Measurements from ENCODE around the gene RGS14.
"Not testable (repeated sequence)": the region's sequence is repeated elsewhere in the genome, so short reads cannot be mapped to it uniquely, and the experiment has no call there.

Gene RGS14

DNA sequence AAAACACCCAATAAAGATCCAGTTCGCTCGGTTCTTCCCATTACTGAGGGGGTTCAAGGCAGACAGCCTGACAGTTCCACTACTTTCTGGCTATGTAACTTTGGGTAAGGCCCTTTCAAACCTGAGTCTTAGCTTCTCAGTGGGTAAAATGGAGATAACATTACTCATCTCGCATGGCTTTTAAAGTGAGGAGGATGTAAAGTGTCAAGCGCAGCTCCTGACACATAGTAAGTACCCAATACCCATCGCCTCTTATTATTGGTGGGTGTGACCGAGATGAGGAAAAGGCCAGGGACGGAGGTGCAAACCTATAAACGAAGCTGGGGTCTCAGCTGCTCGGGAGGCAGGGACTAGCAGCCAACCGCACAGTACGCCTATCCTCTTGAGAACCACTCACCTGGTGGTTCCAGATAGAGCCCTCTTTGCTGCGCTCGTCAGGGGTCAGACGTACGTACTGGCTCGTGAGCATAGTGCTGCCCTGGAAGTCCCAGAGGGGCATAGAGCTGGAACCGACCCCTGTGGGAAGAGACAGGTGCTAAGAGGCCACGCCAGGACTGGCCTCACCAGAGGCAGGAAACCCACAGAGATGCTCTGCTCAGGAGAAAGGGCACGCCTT, 6.8 kb upstream of the RGS14 start:
- DNase-seq, result no peak

- peak; percentile 85 to 88 for DNase-seq
Observed at GRCh38 chr5:177351392-177352329, 6.1 kb upstream of the RGS14 start, which contains the start of gene LMAN2. Gene LMAN2, minus strand, starts transcription at chr5:177351668. Its CDS starts 21 bp downstream, at chr5:177351647.

DNA sequence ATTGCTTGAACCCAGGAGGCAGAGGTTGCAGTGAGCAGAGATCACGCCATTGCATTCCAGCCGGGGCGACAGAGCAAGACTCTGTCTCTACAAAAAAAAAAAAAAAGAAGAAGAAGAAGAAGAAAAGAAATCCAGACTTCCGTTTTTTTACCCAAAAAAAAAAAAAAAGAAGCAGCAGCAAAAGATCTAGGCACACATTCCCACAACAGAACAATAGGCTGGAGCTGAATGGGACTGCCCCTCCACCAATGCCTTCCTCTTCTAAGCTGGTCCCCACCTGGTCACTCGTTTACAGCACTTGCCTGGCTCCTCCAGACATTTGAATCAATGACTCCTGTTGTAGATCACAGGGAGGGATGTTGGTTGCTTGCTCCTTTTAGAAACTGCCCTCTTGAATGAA, 4.6 kb upstream of the RGS14 start:
- DNase-seq, result no peak

DNA sequence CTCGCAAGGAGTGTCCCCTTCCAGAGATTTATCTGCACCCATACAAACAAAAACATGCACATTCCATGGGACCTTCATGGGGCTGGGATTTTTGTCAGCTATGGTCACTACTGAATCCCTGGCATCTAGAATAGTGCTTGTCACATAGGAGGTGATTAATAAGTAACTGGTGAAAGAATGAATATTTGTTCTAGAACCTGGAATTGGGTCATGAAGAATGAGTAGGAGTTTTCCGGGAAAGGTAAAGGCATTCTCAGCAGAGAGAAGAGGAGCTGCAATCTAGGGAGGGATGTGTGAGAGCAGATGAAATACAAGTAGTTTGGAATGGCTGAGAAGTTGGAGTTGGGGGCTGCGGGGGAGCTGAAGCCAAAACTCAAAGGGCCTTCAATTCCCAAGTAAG, 3.5 kb upstream of the RGS14 start:
- DNase-seq, result no peak

GRCh38 chr5:177354711-177355110, 3.0 kb upstream of the RGS14 start:
- no peak for DNase-seq

DNA sequence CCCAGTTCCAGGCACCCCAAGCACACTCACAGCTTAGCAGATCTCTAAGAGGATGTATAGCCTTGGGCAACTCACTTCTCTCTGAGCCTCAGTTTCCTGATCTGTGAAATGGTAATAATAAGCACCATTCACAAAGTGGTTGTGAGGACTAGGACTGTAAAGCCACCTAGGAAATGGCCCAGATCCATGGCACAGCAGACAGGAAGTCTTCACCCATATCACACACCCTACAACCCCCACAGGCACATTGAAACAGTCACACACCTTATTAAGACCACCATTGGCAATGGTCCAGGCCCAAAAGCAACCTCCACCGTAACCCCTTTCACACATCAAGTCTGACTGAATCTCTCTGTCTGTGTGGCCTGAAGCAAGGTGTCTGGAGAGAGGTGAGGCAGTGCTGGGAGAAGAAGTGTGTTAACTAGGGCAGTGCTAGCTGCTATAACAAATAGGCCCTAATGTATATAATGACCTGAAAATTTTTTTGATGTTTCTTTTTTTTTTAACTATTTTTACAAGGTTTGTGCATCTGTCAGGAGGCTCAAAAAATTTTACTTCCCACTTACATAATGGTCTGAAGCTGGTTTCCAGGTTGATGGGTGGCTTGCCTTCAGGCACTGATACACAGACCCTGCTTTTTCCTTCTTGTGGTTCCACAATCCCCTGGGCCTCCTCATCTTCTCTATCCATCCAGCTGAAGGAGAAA, 2.4 kb upstream of the RGS14 start:
- DNase-seq, result no peak

DNA sequence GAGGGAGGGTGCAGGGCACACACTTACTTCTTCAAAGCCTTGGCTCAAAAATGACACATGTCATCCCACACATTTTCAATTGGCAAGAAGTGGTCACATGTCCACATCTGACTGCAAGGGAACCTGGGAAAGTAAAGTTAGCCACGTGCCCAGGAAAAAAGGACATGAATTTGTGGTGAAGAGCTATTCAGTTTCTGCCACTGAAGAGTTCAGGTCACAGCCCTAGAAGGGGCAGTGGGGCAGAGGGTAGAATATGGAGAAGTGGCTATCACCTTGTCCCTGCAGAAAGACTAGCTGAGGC, 1.9 kb upstream of the RGS14 start:
- no peak for DNase-seq

- DNase-seq, result no peak
Observed at GRCh38 chr5:177356746-177357145, 978 bp upstream of the RGS14 start.

DNA sequence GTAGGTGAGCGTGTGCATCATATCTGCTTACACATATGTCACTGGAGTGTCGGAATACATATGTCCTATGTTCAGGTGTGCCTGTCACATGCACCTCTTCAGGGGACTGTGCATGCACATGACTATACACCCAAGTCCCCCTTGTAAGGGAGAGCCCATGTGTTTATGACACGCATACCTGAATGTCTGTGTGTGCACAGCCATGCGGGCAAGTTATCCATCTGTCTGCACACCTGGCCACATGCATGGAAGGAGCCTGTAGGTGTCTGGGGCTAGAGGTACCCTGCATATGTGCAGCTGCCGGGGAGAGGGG, 622 bp upstream of the RGS14 start:
- DNase-seq, result no peak

- DNase-seq, result no peak
Observed at GRCh38 chr5:177358370-177358819, 671 bp downstream of the RGS14 start.

DNA sequence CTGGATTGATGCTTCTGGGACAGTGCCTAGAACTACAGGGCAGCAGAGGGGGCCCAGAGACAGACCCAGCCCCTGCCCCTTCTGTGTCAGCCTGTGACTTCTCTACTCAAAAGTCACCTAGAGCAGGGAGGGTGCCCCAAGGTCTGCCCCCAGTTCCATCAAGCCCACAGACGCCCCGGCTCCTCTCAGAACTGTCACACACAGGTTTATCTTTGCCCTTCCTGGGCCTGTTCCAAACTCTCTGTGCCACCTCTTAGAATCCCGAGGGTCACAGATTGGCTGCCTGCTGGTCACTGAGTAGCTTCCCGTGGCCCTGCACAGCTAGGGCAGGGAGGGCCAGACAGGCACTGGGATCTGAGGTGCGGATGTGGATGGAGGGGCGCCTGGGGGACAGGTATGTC, 1.7 kb downstream of the RGS14 start:
- DNase-seq, result no peak

- DNase-seq, result no peak
Observed at GRCh38 chr5:177359860-177360259, 2.1 kb downstream of the RGS14 start.

GRCh38 chr5:177360740-177361139, 3.0 kb downstream of the RGS14 start:
- DNase-seq, result not testable (repeated sequence)

GRCh38 chr5:177361418-177362291, 3.9 kb downstream of the RGS14 start:
- no peak for DNase-seq

DNA sequence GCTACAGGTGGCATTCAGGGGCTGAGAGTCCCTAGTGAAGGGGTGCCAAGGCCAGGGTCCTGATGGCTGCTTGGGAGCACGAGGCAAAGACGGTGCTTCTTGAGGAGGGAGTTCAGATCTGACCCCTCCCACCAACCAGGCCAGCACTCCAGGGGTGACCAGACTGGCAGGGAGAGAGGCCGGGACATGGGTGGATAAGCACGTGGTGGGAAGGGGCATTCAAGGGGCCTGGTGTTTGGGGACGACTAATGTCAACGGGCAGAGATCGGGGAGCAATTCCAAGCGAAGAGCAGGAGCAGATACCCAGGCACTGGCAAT, 4.5 kb downstream of the RGS14 start:
- DNase-seq, result no peak

DNA sequence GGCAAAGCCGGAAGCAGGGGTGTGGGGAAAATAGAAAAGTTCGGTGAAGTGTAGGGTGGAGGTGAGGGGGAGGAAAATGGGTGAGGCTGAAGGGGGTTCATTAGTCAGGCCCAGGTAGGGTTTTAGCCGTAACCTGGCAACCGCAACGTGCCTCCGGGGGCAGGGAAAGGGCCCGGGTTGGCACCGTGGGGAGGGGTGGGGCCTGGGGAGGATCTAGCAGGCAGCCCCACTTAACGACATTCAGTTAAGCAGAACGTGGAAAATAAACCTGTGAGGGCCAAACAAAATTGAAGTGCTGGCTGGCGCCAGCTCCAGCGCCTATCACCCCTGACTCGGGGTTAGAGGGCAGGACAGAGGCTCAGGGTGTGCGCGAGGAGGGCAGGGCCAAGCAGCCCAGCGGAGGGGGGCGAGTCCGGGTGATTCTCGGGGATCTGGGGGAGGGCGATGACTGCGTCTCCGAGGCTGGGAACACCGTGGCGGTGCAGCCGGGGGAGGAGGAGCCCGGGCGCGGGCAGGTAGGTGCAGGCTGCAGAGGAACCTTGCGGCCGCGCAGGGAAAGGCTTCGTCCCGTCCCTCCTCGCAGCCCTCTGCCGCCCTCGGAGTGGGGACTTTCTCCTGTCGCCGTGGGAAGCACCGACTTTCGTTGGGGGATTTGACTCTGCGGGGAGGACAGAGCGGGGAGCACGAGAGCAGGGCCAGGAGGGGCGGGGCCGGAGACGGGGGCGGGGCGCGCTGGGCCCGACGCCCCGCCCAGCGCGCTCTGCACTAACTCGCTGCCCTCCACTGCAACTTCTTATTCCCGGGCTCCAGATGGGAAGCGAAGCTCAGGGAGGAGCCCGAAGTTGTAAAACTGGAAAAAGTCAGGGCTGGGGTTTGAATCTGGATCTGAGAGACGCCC, 5.1 kb downstream of the RGS14 start:
- DNase-seq, result peak; percentile 57 to 64

DNA sequence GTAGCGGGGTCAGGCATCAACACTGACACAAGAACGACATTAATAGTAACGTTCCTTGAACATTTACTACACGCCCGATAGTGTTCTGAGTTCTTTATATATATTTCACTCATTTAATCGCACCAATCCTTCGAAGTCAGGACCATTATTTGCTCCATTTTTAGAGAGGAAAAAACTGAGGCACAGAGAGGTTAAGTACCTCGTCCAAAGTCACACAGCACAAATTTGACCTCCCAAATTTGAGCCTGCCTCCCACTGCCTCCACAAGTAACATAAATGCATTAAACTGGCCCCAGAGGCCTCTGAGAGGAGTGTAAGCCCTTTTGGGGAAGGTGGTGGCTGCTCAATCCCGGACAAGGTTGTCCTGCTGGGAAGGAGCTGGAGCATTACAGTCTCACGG, 5.8 kb downstream of the RGS14 start:
- DNase-seq, result no peak

DNA sequence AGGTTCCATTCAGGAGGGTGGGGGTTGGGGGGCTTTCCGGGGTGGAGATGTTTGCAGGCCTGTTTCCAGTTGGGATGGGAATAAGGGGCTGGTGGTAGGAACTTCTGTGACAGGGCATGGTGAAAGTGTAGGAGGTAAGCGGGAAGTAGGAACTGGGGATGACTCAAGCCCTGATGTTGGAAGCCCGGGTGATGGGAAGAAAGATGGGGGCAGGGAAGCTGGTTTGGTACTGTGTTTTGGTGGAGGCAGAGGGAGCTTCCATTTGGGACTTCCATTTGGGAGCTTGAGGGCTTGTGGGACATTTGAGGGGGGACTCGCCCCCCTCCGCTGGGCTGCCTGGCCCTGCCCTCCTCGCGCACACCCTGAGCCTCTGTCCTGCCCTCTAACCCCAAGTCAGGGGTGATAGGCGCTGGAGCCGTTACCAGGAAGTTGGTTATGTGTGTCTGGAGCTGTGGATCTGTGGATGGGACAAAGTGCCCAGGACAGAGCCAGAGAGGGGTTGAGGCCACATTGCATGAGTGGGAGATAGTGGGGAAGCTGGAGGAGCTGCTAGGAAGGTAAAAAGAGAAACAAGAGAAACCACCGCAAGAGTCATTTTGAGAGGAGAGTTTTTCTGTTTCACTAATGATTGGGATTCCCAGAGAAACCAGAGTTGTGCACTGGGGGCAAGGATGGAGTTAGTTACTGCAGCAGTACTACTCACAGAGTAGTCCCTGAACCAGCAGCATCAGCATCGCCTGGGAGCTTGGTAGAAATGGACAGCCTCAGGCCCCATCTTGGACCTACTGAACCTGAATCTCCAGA, 6.6 kb downstream of the RGS14 start:
- DNase-seq, result no peak

GRCh38 chr5:177365845-177366527, 8.3 kb downstream of the RGS14 start:
- DNase-seq, result no peak

DNA sequence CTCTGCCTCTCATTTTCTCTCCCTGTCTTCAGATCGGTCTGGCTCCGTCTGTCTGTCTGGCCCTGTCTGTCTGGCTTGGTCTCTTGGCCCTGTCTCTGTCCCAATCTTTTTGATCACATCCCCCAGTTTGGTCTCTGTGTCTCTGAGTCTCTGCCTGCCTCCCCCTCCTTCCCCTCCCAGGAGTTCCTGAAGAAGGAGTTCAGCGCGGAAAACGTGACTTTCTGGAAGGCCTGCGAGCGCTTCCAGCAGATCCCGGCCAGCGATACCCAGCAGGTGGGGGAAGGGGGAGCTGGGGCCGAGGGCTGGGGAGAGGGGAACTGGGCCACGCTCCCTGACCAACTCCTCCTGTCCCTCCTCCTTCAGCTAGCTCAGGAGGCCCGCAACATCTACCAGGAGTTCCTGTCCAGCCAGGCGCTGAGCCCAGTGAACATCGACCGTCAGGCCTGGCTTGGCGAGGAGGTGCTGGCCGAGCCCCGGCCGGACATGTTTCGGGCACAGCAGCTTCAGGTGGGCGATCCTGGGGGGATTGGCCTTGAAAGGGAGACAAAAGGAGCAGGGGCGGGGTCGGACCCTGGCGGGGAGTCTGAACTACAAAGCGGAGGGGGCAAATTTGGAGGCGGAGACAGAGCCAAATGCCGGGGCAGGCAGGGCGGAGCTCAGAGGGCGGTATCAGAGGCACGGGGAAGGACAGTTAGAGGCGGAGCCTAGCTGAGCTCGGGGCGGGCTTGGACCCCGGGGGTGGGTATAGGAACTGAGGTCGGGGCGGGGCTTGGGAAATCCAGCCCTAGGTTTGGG, 9.0 kb downstream of the RGS14 start:
- no peak for DNase-seq
